Uterus (tissue), 4 donors: ENCODE measurements around the gene SNIP1. TPM values are rescaled to one million over a fixed set of nuclear protein-coding genes. Genes with fewer than 3 reads are reported as not detected.

Experiments used
- DNase-seq, 2 donors: peaks; one replicate each; pipeline ENCODE4 v3.0.0-alpha.2; 2019 to 2020
- H3K27ac ChIP-seq, 2 donors: fragments of 200-600 bp; sonication (generic); 1 replicate in 1 of 2; 2 replicates in 1 of 2; pipeline ENCODE4 v1.5.1; 2016 to 2018
- H3K27me3 ChIP-seq, 2 donors: fragments of 200-600 bp; sonication (generic); one replicate each; pipeline ENCODE4 v1.5.1; 2018 to 2019; ENCODE audit warnings: control low read depth in 1 of 2
- H3K36me3 ChIP-seq, 2 donors: fragments of 200-600 bp; sonication (generic); one replicate each; pipeline ENCODE4 v1.5.1; 2019; ENCODE audit warnings: control low read depth in 1 of 2
- H3K4me1 ChIP-seq, 2 donors: fragments of 200-600 bp; sonication (generic); one replicate each; pipeline ENCODE4 v1.5.1; 2018 to 2019; ENCODE audit warnings: control low read depth in 1 of 2
- H3K4me3 ChIP-seq, 2 donors: fragments of 200-600 bp; sonication (generic); 1 replicate in 1 of 2; 2 replicates in 1 of 2; pipeline ENCODE4 v1.5.1; 2018 to 2019; ENCODE audit warnings: mild to moderate bottlenecking in 1 of 2
- H3K9me3 ChIP-seq, 2 donors: fragments of 200-600 bp; sonication (generic); one replicate each; pipeline ENCODE4 v1.5.1; 2019; ENCODE audit warnings: control low read depth in 1 of 2
- CTCF ChIP-seq, 4 experiments: fragments of 200-600 bp in 2 of 4; fragments of 450-650 bp in 2 of 4; sonication (generic) in 2 of 4; IDR thresholded peaks; one replicate each; pipeline ENCODE4 v1.5.1; 2016 to 2019; ENCODE audit warnings: antibody characterized with exemption in 4 of 4, mild to moderate bottlenecking in 2 of 4, moderate library complexity in 1 of 4
- POLR2A ChIP-seq, 2 donors: fragments of 450-650 bp; IDR thresholded peaks; one replicate each; pipeline ENCODE4 v1.6.1; 2016; ENCODE audit warnings: antibody characterized with exemption in 2 of 2, mild to moderate bottlenecking in 1 of 2, moderate library complexity in 1 of 2
- intact Hi-C: fragments of 100-400 bp; cut with DNase I; formaldehyde crosslinking; loops from one replicate; pipeline ENCODE4 v1.15.1; 2023; ENCODE audit warnings: low total_unique reads
- total RNA-seq, 4 donors: library from RNA; depleted of rRNA in 3 of 4; stranded (reverse); fragments of >200 nt in 3 of 4; gene quantifications; one replicate each; pipeline versions ENCODE4 v1.1.0 to v1.2.4, GENCODE V29; 2014 to 2023
- donor health status: DM: yes; HTN: yes; CAD: no.

SNIP1 gene, protein sequence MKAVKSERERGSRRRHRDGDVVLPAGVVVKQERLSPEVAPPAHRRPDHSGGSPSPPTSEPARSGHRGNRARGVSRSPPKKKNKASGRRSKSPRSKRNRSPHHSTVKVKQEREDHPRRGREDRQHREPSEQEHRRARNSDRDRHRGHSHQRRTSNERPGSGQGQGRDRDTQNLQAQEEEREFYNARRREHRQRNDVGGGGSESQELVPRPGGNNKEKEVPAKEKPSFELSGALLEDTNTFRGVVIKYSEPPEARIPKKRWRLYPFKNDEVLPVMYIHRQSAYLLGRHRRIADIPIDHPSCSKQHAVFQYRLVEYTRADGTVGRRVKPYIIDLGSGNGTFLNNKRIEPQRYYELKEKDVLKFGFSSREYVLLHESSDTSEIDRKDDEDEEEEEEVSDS
- total RNA-seq: 10 to 100 TPM in 3 of 4 donors, 1 to 10 TPM in 1; 2.0 to 21.2 (median 16.9) TPM

- peaks cover 4 to 8% of the 10 kb centered on the region in 2 donors for H3K4me1 ChIP-seq
- DNase-seq: peak; percentile 92 to 94
- no peaks in the 10 kb centered on the region for H3K9me3 ChIP-seq
- no peaks in the 10 kb centered on the region for H3K36me3 ChIP-seq
- H3K27ac ChIP-seq: peak within 1 kb of the TSS; percentile 66 to 85
- intact Hi-C loops: no loop called here
- TF ChIP-seq CTCF (IDR thresholded peaks at IDR 0.05) (peak in 1 of 4 experiments; percentile 43), POLR2A (IDR thresholded peaks at IDR 0.05) (peak in 1 of 2 donors; percentile 71)
- peak within 1 kb of the TSS; percentile 85 to 91 for H3K4me3 ChIP-seq
- no peaks in the 10 kb centered on the region for H3K27me3 ChIP-seq
Measured at GRCh38 chr1:37553927-37554808, at the start of gene SNIP1. Gene SNIP1, minus strand, starts transcription at chr1:37554293. Its CDS starts 64 bp downstream, at chr1:37554229.

GRCh38 chr1:37602750-37603694, 48.9 kb upstream of the SNIP1 start:
- intact Hi-C loops: no loop called here
- no peak overlapping the region for H3K27ac ChIP-seq
- TF ChIP-seq POLR2A (IDR thresholded peaks at IDR 0.05) (no peak), CTCF (IDR thresholded peaks at IDR 0.05) (peak; percentile 50 to 67 (median 57))
- H3K4me3 ChIP-seq: no peak overlapping the region
- peaks cover 6 to 18% of the 10 kb centered on the region in 2 donors for H3K4me1 ChIP-seq
- no peaks in the 10 kb centered on the region for H3K36me3 ChIP-seq
- H3K27me3 ChIP-seq: no peaks in the 10 kb centered on the region
- no peaks in the 10 kb centered on the region for H3K9me3 ChIP-seq
- no peak for DNase-seq

DNA sequence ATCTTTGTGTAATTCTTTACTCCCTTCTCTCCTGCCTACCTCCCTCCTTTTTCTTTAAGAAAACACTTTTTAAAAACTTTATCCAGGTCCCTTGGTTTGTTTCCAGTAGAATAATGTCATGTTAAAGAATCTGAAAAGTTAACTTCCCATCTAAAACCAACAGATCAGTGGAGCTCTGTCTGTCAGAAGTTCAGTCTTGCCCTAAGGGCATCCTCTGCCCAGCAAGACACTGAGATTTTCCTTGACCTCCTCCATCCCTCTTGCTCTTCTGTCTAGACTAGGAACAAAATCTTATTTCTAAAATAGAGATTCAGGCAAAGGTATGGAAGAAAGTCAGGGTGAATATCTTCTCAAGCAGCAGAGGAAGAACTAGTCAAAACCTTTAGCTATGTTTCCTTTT, 47.3 kb upstream of the SNIP1 start:
- TF ChIP-seq POLR2A (IDR thresholded peaks at IDR 0.05) (no peak), CTCF (IDR thresholded peaks at IDR 0.05) (no peak)
- H3K27me3 ChIP-seq: no peaks in the 10 kb centered on the region
- DNase-seq: no peak
- no peaks in the 10 kb centered on the region for H3K36me3 ChIP-seq
- no peak overlapping the region for H3K27ac ChIP-seq
- H3K4me1 ChIP-seq: peaks cover 6 to 12% of the 10 kb centered on the region in 2 donors
- no peak overlapping the region for H3K4me3 ChIP-seq
- no peaks in the 10 kb centered on the region for H3K9me3 ChIP-seq
- intact Hi-C loops: no loop called here

DNA sequence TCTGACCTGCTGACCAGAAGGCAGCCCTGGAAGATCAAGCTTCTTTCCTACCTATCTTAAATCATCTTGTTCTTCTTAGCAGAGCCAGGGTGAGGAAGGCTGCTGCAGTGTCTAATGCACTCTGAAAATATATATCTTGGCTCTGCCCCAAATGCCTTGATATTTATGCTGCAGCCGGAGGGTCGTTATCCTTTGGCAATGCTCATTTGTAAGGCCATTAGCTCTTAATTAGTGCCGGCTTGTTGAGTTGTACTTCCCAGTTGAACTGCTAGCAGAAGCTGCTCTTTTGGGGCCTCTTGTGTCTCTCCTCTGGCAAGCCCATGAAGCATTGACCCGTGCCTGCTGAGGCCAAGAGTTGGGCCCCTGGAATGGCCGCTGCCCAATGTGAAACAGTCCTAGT, 45.8 kb upstream of the SNIP1 start:
- no peaks in the 10 kb centered on the region for H3K9me3 ChIP-seq
- no peaks in the 10 kb centered on the region for H3K36me3 ChIP-seq
- no peaks in the 10 kb centered on the region for H3K27me3 ChIP-seq
- no peak for TF ChIP-seq CTCF (IDR thresholded peaks at IDR 0.05)
- TF ChIP-seq POLR2A (IDR thresholded peaks at IDR 0.05): no peak
- intact Hi-C loops: no loop called here
- no peak for DNase-seq
- H3K4me3 ChIP-seq: no peak overlapping the region
- peaks cover 0 to 2% of the 10 kb centered on the region in 2 donors for H3K4me1 ChIP-seq
- H3K27ac ChIP-seq: no peak overlapping the region
